Natural killer cell (primary cell): ENCODE data around the gene CEP112. TPM values are rescaled to one million over a fixed set of nuclear protein-coding genes. Genes with fewer than 3 reads are reported as not detected.

Experiments used
- ATAC-seq, 3 donors: fragments of 150-1000 bp in 2 of 3; fragments of 200-7000 bp in 1 of 3; cut with Tn5 transposase; 1 replicate in 1 of 3; 2 replicates in 2 of 3; pipeline ENCODE4 v1.10.0; 2021; ENCODE audit warnings: mild to moderate bottlenecking in 2 of 3, moderate library complexity in 2 of 3
- DNase-seq, 2 donors: peaks; one replicate each; pipeline versions ENCODE4 v3.0.0 to v3.0.0-alpha.2; 2013 to 2021; ENCODE audit warnings: mixed read lengths in 1 of 2
- H3K27ac ChIP-seq: one replicate; pipeline ENCODE4 v1.5.1; 2013; ENCODE audit warnings: mild to moderate bottlenecking, low read length
- H3K27me3 ChIP-seq: one replicate; pipeline ENCODE4 v1.6.1; 2013; ENCODE audit warnings: low read length; ENCODE audit not compliant: control insufficient read depth, insufficient read depth
- H3K36me3 ChIP-seq: one replicate; pipeline ENCODE4 v1.6.1; 2013; ENCODE audit warnings: low read length; ENCODE audit not compliant: control insufficient read depth, insufficient read depth
- H3K4me1 ChIP-seq: one replicate; pipeline ENCODE4 v1.6.1; 2013; ENCODE audit warnings: low read length; ENCODE audit not compliant: control insufficient read depth, insufficient read depth
- H3K4me3 ChIP-seq: one replicate; pipeline ENCODE4 v1.5.1; 2013; ENCODE audit warnings: low read length
- H3K9me3 ChIP-seq: one replicate; pipeline ENCODE4 v1.6.1; 2013; ENCODE audit warnings: low read length; ENCODE audit not compliant: control insufficient read depth, insufficient read depth
- H3K27ac Mint-ChIP-seq, 2 donors: one replicate each; pipeline ENCODE4 v1.8.0; 2022; ENCODE audit warnings: mild to moderate bottlenecking in 2 of 2, mixed read lengths in 2 of 2, moderate library complexity in 1 of 2
- H3K27me3 Mint-ChIP-seq, 2 donors: one replicate each; pipeline ENCODE4 v1.8.0; 2022; ENCODE audit warnings: low read depth in 2 of 2, mixed read lengths in 2 of 2
- H3K36me3 Mint-ChIP-seq: one replicate; pipeline ENCODE4 v1.8.0; 2022; ENCODE audit warnings: mixed read lengths
- H3K4me1 Mint-ChIP-seq, 2 donors: one replicate each; pipeline ENCODE4 v1.8.0; 2022; ENCODE audit warnings: mixed read lengths in 2 of 2
- H3K4me3 Mint-ChIP-seq: one replicate; pipeline ENCODE4 v1.8.0; 2022; ENCODE audit warnings: mild to moderate bottlenecking, moderate library complexity, mixed read lengths
- H3K9me3 Mint-ChIP-seq, 2 donors: one replicate each; pipeline ENCODE4 v1.8.0; 2022; ENCODE audit warnings: mixed read lengths in 2 of 2
- CTCF ChIP-seq: fragments of 200-600 bp; IDR thresholded peaks from one replicate; pipeline ENCODE4 v1.8.0; 2022; ENCODE audit warnings: antibody characterized with exemption
- WGBS: methylation state at CpG from one replicate; pipeline ENCODE4 v1.1.7; 2013; ENCODE audit warnings: missing lambda C conversion rate; ENCODE audit not compliant: insufficient coverage; 5-methylcytosine and 5-hydroxymethylcytosine counted together
- intact Hi-C: fragments of 100-400 bp; cut with micrococcal nuclease; formaldehyde crosslinking; loops from one replicate; pipeline ENCODE4 v1.14.2; 2022
- total RNA-seq, 4 donors: library from RNA; stranded (reverse); fragments of 120-200 nt in 1 of 4; gene quantifications; one replicate each; pipeline versions ENCODE4 v1.2.3 to v1.2.4, GENCODE V29; 2013 to 2022

The CEP112 gene
- total RNA-seq, 3 donors from 2014 or later (not counting 1 experiment from before 2014, with no cell fraction given), result 0.60 to 1.1 (median 0.85) TPM

GRCh38 chr17:66230922-66231591 lies 39.1 kb upstream of the CEP112 start:
- Histone ChIP-seq H3K27me3 (no peaks in the 10 kb centered on the region), H3K4me3 (no peak overlapping the region), H3K4me1 (no peaks in the 10 kb centered on the region), H3K9me3 (no peaks in the 10 kb centered on the region), H3K27ac (no peak overlapping the region), H3K36me3 (no peaks in the 10 kb centered on the region)
- ATAC-seq, result no peak
- TF ChIP-seq CTCF, result no peak
- H3K4me1 Mint-ChIP-seq, result peaks cover 0 to 4% of the 10 kb centered on the region in 2 donors
- WGBS, result 88% methylated on average over 3 of the region's 4 CpGs
- intact Hi-C loops, result no loop called here
- peaks cover 12 to 25% of the 10 kb centered on the region in 2 donors for H3K27me3 Mint-ChIP-seq
- no peak overlapping the region for H3K27ac Mint-ChIP-seq
- H3K4me3 Mint-ChIP-seq, result no peak overlapping the region
- no peaks in the 10 kb centered on the region for H3K36me3 Mint-ChIP-seq
- no peak for DNase-seq
- H3K9me3 Mint-ChIP-seq, result no peaks in the 10 kb centered on the region

GRCh38 chr17:66229783-66230538 lies 38.0 kb upstream of the CEP112 start:
- Mint-ChIP-seq H3K27me3 (peaks cover 15 to 25% of the 10 kb centered on the region in 2 donors), H3K36me3 (no peaks in the 10 kb centered on the region), H3K4me1 (peaks cover 0 to 4% of the 10 kb centered on the region in 2 donors), H3K4me3 (no peak overlapping the region), H3K9me3 (no peaks in the 10 kb centered on the region), H3K27ac (no peak overlapping the region)
- WGBS, result 87% methylated on average over 3 of the region's 4 CpGs
- no peaks in the 10 kb centered on the region for H3K27me3 ChIP-seq
- DNase-seq (no peak), ATAC-seq (no peak)
- intact Hi-C loops, result no loop called here
- no peak overlapping the region for H3K4me3 ChIP-seq
- no peaks in the 10 kb centered on the region for H3K36me3 ChIP-seq
- no peak for TF ChIP-seq CTCF
- H3K4me1 ChIP-seq, result no peaks in the 10 kb centered on the region
- no peak overlapping the region for H3K27ac ChIP-seq
- no peaks in the 10 kb centered on the region for H3K9me3 ChIP-seq

- Mint-ChIP-seq H3K27me3 (peaks cover 15 to 25% of the 10 kb centered on the region in 2 donors), H3K27ac (no peak within 1 kb of the TSS), H3K36me3 (no peaks in the 10 kb centered on the region), H3K9me3 (no peaks in the 10 kb centered on the region), H3K4me3 (no peak within 1 kb of the TSS), H3K4me1 (peaks cover 0 to 4% of the 10 kb centered on the region in 2 donors)
- Histone ChIP-seq H3K36me3 (no peaks in the 10 kb centered on the region), H3K4me1 (no peaks in the 10 kb centered on the region), H3K9me3 (no peaks in the 10 kb centered on the region), H3K27ac (no peak within 1 kb of the TSS), H3K27me3 (no peaks in the 10 kb centered on the region), H3K4me3 (no peak within 1 kb of the TSS)
- intact Hi-C loops, result no loop called here
- 90% methylated on average over 15 of the region's 20 CpGs for WGBS
- TF ChIP-seq CTCF, result no peak
- ATAC-seq (no peak), DNase-seq (no peak)
These were observed 37.2 kb upstream of the CEP112 start, which contains the start of gene APOH for GRCh38 chr17:66228887-66229782. TSS of gene APOH (minus strand) at chr17:66229415. CDS start at chr17:66229379, 36 bp downstream.
